CD14-positive monocyte (primary cell): ENCODE results near the gene IFT25. TPM values are rescaled to one million over a fixed set of nuclear protein-coding genes. Genes with fewer than 3 reads are reported as not detected.

Experiments used
- DNase-seq, 3 donors: peaks; one replicate each; pipeline ENCODE4 v3.0.0-alpha.2; 2011 to 2022
- H2AFZ ChIP-seq: 2 replicates; pipeline ENCODE4 v1.6.0; 2012; ENCODE audit warnings: mild to moderate bottlenecking, low read depth, low read length, inconsistent platforms; ENCODE audit not compliant: insufficient read depth, poor library complexity, severe bottlenecking
- H3K27ac ChIP-seq, 2 donors: 1 replicate in 1 of 2; 2 replicates in 1 of 2; pipeline ENCODE4 v1.5.1; 2012 to 2013; ENCODE audit warnings: low read length in 2 of 2, control low read depth in 1 of 2, inconsistent platforms in 1 of 2, low read depth in 1 of 2, mild to moderate bottlenecking in 1 of 2
- H3K27me3 ChIP-seq, 2 donors: one replicate each; pipeline versions ENCODE4 v1.6.0 to v1.6.1; 2011 to 2013; ENCODE audit warnings: low read length in 2 of 2; ENCODE audit not compliant: control insufficient read depth in 2 of 2, insufficient read depth in 2 of 2
- H3K36me3 ChIP-seq, 2 donors: replicated peaks in 1 of 2; 1 replicate in 1 of 2; 2 replicates in 1 of 2; pipeline versions ENCODE4 v1.5.1 to v1.6.1; 2012 to 2013; ENCODE audit warnings: low read length in 2 of 2, control low read depth in 1 of 2, inconsistent platforms in 1 of 2, mild to moderate bottlenecking in 1 of 2; ENCODE audit not compliant: insufficient read depth in 2 of 2, control insufficient read depth in 1 of 2
- H3K4me1 ChIP-seq, 2 donors: 1 replicate in 1 of 2; 2 replicates in 1 of 2; pipeline versions ENCODE4 v1.5.1 to v1.6.1; 2012 to 2013; ENCODE audit warnings: low read length in 2 of 2, control low read depth in 1 of 2, inconsistent platforms in 1 of 2, mild to moderate bottlenecking in 1 of 2, moderate library complexity in 1 of 2; ENCODE audit not compliant: insufficient read depth in 2 of 2, control insufficient read depth in 1 of 2
- H3K4me2 ChIP-seq: replicated peaks from 2 replicates; pipeline ENCODE3; 2012; ENCODE audit warnings: low read length, moderate library complexity, mild to moderate bottlenecking; ENCODE audit not compliant: poor library complexity, severe bottlenecking; ENCODE audit errors: extremely low read depth
- H3K4me3 ChIP-seq, 3 experiments: fragments of 200-600 bp in 1 of 3; sonication (generic) in 1 of 3; replicated peaks in 1 of 3; 1 replicate in 2 of 3; 2 replicates in 1 of 3; pipeline ENCODE4 v1.5.1; 2011 to 2013; ENCODE audit warnings: low read length in 3 of 3, mild to moderate bottlenecking in 3 of 3, control low read depth in 2 of 3, low read depth in 2 of 3, inconsistent platforms in 1 of 3, moderate library complexity in 1 of 3
- H3K79me2 ChIP-seq: 2 replicates; pipeline ENCODE4 v1.6.0; 2012; ENCODE audit warnings: mild to moderate bottlenecking, control low read depth, inconsistent platforms, low read length, moderate library complexity; ENCODE audit not compliant: insufficient read depth
- H3K9ac ChIP-seq: 2 replicates; pipeline ENCODE4 v1.6.0; 2017; ENCODE audit warnings: low read length, mild to moderate bottlenecking; ENCODE audit not compliant: insufficient read depth, poor library complexity, severe bottlenecking
- H3K9me3 ChIP-seq, 2 donors: replicated peaks in 1 of 2; 1 replicate in 1 of 2; 2 replicates in 1 of 2; pipeline versions ENCODE4 v1.5.1 to v1.6.1; 2012 to 2013; ENCODE audit warnings: low read length in 2 of 2, control low read depth in 1 of 2; ENCODE audit not compliant: control insufficient read depth in 1 of 2, insufficient read depth in 1 of 2
- H4K20me1 ChIP-seq: 2 replicates; pipeline ENCODE4 v1.6.0; 2012; ENCODE audit warnings: mild to moderate bottlenecking, low read length, control low read depth, moderate library complexity; ENCODE audit not compliant: insufficient read depth
- H3K27ac Mint-ChIP-seq, 7 donors: one replicate each; pipeline ENCODE4 v1.8.0; 2020; ENCODE audit warnings: mild to moderate bottlenecking in 7 of 7, mixed read lengths in 7 of 7, moderate library complexity in 6 of 7, inconsistent platforms in 2 of 7
- H3K27me3 Mint-ChIP-seq, 3 donors: one replicate each; pipeline ENCODE4 v1.8.0; 2021 to 2022; ENCODE audit warnings: low read depth in 3 of 3, mild to moderate bottlenecking in 3 of 3, mixed read lengths in 3 of 3, moderate library complexity in 3 of 3, inconsistent platforms in 1 of 3
- H3K36me3 Mint-ChIP-seq, 2 donors: one replicate each; pipeline ENCODE4 v1.8.0; 2020; ENCODE audit warnings: mixed read lengths in 2 of 2, inconsistent platforms in 1 of 2, mild to moderate bottlenecking in 1 of 2
- H3K4me1 Mint-ChIP-seq: one replicate; pipeline ENCODE4 v1.8.0; 2020; ENCODE audit warnings: mild to moderate bottlenecking, mixed read lengths
- H3K4me3 Mint-ChIP-seq, 2 donors: one replicate each; pipeline ENCODE4 v1.8.0; 2020; ENCODE audit warnings: mild to moderate bottlenecking in 2 of 2, mixed read lengths in 2 of 2, moderate library complexity in 1 of 2
- H3K9me3 Mint-ChIP-seq, 7 donors: one replicate each; pipeline ENCODE4 v1.8.0; 2020 to 2022; ENCODE audit warnings: mixed read lengths in 7 of 7, mild to moderate bottlenecking in 6 of 7, moderate library complexity in 6 of 7, inconsistent platforms in 2 of 7
- WGBS: methylation state at CpG from one replicate; pipeline ENCODE4 v1.1.5; 2013; ENCODE audit warnings: missing lambda C conversion rate; ENCODE audit not compliant: insufficient coverage; 5-methylcytosine and 5-hydroxymethylcytosine counted together
- intact Hi-C, 2 donors: fragments of 100-400 bp; cut with micrococcal nuclease; formaldehyde crosslinking; loops; one replicate each; pipeline versions ENCODE4 v1.15.0 to v1.15.1; 2023
- polyA plus RNA-seq, 3 donors: library from polyadenylated mRNA; depleted of rRNA in 1 of 3; unstranded in 2 of 3; stranded (reverse) in 1 of 3; fragments of 300-500 nt in 2 of 3; fragments of >200 nt in 1 of 3; fragmentation: Illumina TruSeq in 2 of 3; gene quantifications; 1 replicate in 2 of 3; 2 replicates in 1 of 3; pipeline ENCODE4 v1.2.3, GENCODE V29; 2012 to 2021
- TF ChIP-seq, protein P1 (sequence below): fragments of 200-600 bp; IDR thresholded peaks from one replicate; pipeline ENCODE4 v1.8.0; 2022; ENCODE audit warnings: antibody characterized with exemption, mild to moderate bottlenecking

The IFT25 gene
- polyA plus RNA-seq, 3 donors, result 17.1 to 30.6 (median 27.8) TPM

DNA sequence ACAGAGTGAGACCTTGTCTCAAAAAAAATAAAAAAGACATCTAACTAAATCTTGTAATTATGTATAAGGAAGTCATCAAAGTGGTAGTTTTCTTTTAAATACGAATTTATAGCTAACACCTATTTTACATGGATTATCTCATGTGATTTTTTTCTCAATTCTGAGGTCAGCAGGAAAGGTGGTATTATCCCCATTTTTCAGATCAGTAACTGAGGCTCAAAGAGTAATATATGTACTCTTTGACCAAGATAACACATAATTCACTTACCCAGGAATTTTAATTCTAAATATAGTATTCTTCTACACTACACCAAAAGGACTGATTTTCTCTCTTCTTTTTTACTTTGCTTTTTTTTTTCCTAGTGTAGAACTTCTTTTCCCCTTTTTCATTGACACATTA, 9.1 kb downstream of the IFT25 start:
- Mint-ChIP-seq H3K27ac (no peak overlapping the region), H3K36me3 (peaks cover 30 to 67% of the 10 kb centered on the region in 2 donors)
- H3K4me2 ChIP-seq, result no peak overlapping the region

DNA sequence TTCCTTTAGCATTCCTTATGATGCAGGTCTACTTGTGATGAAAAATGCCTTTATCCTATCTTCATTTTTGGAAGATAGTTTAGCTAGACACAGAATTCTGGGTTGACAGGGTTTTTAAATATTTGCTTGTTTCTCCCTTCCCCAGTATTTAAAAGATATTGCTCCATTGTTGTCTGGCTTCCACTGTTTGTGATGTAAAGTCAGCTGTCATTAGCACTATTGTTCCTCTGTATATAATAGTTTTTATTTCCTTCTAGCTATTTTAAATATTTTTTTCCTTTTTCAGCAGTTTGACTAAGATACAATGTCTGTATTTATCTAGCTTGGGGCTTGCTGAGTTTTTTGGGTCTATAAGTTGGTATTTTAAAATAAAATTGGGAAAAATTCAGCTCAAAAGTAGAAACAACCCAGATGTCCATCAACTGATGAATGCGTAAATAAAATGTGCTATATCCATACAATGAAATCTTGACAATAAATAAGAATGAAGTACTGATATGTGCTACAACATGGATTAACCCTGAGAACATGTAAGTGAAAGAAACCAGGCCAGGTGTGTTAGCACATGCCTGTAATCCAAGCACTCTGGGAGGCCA, 11.2 kb downstream of the IFT25 start:
- no peak overlapping the region for H3K27ac Mint-ChIP-seq
- intact Hi-C loops, result no loop called here
- H3K9me3 ChIP-seq, result peaks cover 19 to 20% of the 10 kb centered on the region in 2 donors
- no peaks in the 10 kb centered on the region for H3K4me1 ChIP-seq
- no peak overlapping the region for H3K4me3 ChIP-seq
- H3K27me3 ChIP-seq, result no peaks in the 10 kb centered on the region
- H3K27me3 Mint-ChIP-seq, result no peaks in the 10 kb centered on the region
- H3K36me3 Mint-ChIP-seq, result peaks cover 40 to 75% of the 10 kb centered on the region in 2 donors
- no CpG with 5 or more reads among the region's 1 CpG for WGBS
- peaks cover 8 to 71% of the 10 kb centered on the region in 2 donors for H3K36me3 ChIP-seq
- DNase-seq, result no peak
- H4K20me1 ChIP-seq, result no peaks in the 10 kb centered on the region
- no peaks in the 10 kb centered on the region for H3K4me1 Mint-ChIP-seq
- H3K9me3 Mint-ChIP-seq, result peaks cover 11 to 29% (median 18%) of the 10 kb centered on the region in 7 donors
- no peak overlapping the region for H2AFZ ChIP-seq
- H3K27ac ChIP-seq, result no peak overlapping the region
- TF ChIP-seq, protein P1, sequence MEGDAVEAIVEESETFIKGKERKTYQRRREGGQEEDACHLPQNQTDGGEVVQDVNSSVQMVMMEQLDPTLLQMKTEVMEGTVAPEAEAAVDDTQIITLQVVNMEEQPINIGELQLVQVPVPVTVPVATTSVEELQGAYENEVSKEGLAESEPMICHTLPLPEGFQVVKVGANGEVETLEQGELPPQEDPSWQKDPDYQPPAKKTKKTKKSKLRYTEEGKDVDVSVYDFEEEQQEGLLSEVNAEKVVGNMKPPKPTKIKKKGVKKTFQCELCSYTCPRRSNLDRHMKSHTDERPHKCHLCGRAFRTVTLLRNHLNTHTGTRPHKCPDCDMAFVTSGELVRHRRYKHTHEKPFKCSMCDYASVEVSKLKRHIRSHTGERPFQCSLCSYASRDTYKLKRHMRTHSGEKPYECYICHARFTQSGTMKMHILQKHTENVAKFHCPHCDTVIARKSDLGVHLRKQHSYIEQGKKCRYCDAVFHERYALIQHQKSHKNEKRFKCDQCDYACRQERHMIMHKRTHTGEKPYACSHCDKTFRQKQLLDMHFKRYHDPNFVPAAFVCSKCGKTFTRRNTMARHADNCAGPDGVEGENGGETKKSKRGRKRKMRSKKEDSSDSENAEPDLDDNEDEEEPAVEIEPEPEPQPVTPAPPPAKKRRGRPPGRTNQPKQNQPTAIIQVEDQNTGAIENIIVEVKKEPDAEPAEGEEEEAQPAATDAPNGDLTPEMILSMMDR, result no peak
- H3K9ac ChIP-seq, result no peak overlapping the region
- H3K4me2 ChIP-seq, result no peak overlapping the region
- H3K4me3 Mint-ChIP-seq, result no peak overlapping the region
- no peaks in the 10 kb centered on the region for H3K79me2 ChIP-seq

More for the DNA sequence above, 9.1 kb downstream of the IFT25 start:
- Histone ChIP-seq H3K9ac (no peak overlapping the region), H3K4me3 (no peak overlapping the region), H3K27ac (no peak overlapping the region), H3K27me3 (no peaks in the 10 kb centered on the region), H3K36me3 (peaks cover 4 to 59% of the 10 kb centered on the region in 2 donors), H2AFZ (no peak overlapping the region), H3K4me1 (no peaks in the 10 kb centered on the region), H3K9me3 (peaks cover 19 to 20% of the 10 kb centered on the region in 2 donors), H3K79me2 (no peaks in the 10 kb centered on the region), H4K20me1 (no peaks in the 10 kb centered on the region)
- WGBS, result no CpG with 5 or more reads among the region's 1 CpG
- intact Hi-C loops, result no loop called here
- Mint-ChIP-seq H3K27me3 (no peaks in the 10 kb centered on the region), H3K4me3 (no peak overlapping the region), H3K9me3 (peaks cover 11 to 29% (median 18%) of the 10 kb centered on the region in 7 donors), H3K4me1 (no peaks in the 10 kb centered on the region)
- TF ChIP-seq, protein P1, result no peak
- DNase-seq, result no peak
